EH (cell line): ENCODE results near the gene NSUN3.
A peak's percentile ranks its signal among the peaks of the same experiment; 100 is the strongest.

Source experiments
- DNase-seq: peaks from one replicate; pipeline ENCODE4 v3.0.0-alpha.2; 2015; ENCODE audit warnings: low read depth

Gene NSUN3

GRCh38 chr3:94130690-94131089, 67.8 kb downstream of the NSUN3 start:
- DNase-seq: no peak

GRCh38 chr3:94132777-94133176, 69.9 kb downstream of the NSUN3 start:
- DNase-seq: no peak

- no peak for DNase-seq
Observed at GRCh38 chr3:94136133-94136532, 73.3 kb downstream of the NSUN3 start.

DNA sequence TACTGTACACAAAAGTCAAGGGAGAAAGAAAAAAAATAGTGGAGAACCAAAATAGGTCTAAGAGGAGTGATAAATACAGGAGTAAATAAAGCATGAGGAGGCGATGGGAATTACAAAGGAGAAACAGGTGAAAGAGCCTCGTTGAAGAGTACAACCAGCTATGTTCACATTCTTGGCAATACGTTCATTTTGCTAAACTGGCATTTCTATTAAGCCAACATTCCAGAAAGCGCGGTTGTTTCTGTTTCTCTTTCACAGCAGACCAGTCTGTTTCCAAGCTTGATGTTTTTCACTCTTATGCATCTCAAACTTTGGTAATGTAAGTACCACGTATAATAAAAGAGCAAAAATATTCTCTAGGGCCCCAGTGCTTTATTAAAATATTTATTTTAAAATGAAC, 74.5 kb downstream of the NSUN3 start:
- no peak for DNase-seq

DNA sequence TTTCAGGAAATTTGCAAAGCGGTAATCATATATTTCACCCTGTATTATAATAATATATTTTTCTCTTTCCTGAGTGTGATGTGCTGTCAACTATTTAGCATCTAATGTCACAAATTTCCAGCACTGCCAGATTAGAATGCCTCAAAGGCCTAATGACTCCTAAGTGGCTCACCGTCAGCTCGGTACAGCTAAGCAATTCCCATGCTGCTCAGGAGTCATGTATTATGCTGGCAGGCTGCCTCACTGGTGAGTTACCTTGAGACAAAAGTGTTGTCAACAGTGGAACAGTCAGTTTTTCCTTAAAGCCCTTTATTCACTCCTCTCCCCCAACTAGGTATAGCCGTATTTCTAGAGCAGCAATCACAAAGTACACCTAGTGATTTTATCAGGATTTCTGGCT, 83.6 kb downstream of the NSUN3 start:
- DNase-seq: no peak

DNA sequence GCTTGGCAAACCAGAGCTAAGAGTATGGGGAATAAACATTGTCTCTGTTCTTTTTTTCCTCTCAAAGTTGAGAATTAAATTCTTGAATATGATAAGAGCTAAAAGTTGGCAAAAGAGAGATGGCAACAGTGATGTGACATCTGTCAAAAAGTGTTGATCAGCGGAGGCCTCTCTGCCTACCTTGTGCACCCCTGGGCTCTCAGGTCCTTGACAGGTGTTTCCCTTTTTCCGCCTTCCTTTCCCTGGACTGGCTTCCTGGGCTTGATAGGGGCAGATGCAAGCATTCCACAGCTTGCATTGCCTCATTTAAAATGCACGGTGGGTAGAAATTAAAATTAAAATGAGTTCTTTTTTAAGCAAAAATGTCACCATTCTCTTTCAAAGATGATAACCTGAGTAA, 84.2 kb downstream of the NSUN3 start:
- DNase-seq: no peak

GRCh38 chr3:94150113-94150512, 87.3 kb downstream of the NSUN3 start:
- DNase-seq: no peak

GRCh38 chr3:94156626-94157025, 93.8 kb downstream of the NSUN3 start:
- no peak for DNase-seq

- no peak for DNase-seq
Observed at GRCh38 chr3:94158512-94158911, 95.7 kb downstream of the NSUN3 start.

- DNase-seq: peak; percentile 44
Observed at GRCh38 chr3:94159062-94159828, 96.4 kb downstream of the NSUN3 start.

GRCh38 chr3:94162700-94163099, 99.8 kb downstream of the NSUN3 start:
- peak; percentile 44 for DNase-seq

GRCh38 chr3:94167346-94167745, 104.5 kb downstream of the NSUN3 start:
- DNase-seq: no peak

DNA sequence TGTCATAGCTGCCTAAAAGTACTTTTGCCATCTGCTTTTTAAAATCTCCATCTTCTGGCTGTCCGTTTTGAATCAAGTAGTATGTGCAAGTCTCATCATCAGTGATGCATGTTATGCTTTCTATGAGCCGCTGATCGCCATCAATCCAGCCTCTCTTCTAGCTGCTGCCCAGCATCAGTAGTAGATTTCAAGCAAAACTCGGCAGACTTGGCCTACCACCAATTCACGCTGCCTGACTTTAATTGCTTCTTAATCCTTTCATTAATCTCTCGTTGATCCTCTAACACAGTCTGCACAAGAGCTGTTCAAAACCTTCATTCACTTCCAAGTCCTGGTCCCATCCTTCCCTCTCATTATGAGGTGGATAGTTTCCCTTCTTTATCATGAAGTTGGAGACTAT, 104.9 kb downstream of the NSUN3 start:
- DNase-seq: no peak

- DNase-seq: no peak
Observed at GRCh38 chr3:94171954-94172353, 109.1 kb downstream of the NSUN3 start.

GRCh38 chr3:94172695-94173310, 109.9 kb downstream of the NSUN3 start:
- no peak for DNase-seq

DNA sequence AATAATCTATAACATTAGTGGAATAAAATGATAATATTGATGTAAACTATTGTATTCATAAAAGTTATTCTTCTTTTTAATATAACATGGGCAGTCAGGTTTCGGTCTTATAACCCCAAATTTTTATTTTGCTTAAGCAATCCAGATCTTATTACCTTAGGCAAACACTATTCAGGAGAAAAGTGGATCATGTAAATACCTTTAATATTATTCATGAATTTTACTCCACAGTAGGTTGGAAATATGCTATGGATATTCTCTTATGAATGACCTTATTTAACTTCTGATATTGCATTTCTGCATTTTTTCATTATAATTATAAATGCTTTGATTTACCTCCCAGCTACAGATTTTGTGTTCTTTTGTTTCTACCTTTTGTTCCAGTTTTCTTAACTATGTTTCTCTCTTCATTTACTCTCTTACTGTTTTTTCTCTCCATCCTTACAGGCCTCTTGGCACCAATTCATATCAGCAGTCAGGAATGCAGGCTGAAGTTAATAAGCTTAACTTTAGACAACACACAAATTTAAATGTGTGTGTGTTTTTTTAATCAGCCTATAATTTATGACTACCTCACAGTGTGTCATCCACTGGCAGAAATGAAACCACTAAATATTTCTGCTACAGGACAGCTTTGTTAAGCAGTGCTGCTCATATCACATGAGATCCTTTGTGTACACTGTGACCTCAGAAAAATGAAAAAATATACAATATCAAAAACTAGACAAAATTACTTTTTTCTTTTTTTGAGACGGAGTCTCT, 111.0 kb downstream of the NSUN3 start:
- peak; percentile 7 for DNase-seq

DNA sequence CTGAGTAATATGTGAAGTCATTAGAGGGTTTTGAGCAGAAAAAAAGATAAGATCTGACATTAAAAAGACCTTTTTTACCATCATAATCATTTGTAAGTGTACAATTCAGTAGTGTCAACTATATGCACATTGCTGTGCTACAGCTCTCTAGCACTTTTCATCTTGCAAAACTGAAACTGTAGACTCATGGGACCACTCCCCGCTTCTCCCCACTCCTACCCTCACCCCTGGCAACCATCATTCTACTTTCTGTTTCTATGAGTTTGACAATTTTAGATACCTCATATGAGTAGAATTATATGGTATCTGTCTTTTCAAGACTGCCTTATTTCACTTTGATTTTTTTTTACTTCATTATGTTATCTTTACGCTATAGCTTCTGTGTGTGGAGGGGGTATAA, 112.8 kb downstream of the NSUN3 start:
- no peak for DNase-seq

GRCh38 chr3:94176988-94177745, 114.3 kb downstream of the NSUN3 start:
- peak; percentile 2 for DNase-seq
